HCT116 (cell line): ENCODE data around the gene KCNB1.

ENCODE experiments used
- CEBPB ChIP-seq: IDR thresholded peaks from 2 replicates; pipeline ENCODE4 v1.6.1; 2012; ENCODE audit warnings: low read depth
- CTCF ChIP-seq, 3 experiments: fragments of 200-600 bp in 1 of 3; sonication (generic) in 1 of 3; IDR thresholded peaks in 2 of 3; conservative IDR thresholded peaks in 1 of 3; 2 replicates each; pipeline ENCODE4 v1.5.1; 2012 to 2017; ENCODE audit warnings: low read depth in 2 of 3, low read length in 2 of 3, antibody characterized with exemption in 1 of 3, borderline replicate concordance in 1 of 3, control low read depth in 1 of 3, mild to moderate bottlenecking in 1 of 3, mixed read lengths in 1 of 3, mixed run types in 1 of 3, moderate library complexity in 1 of 3; ENCODE audit not compliant: insufficient read depth in 1 of 3
- EZH2phosphoT487 ChIP-seq: fragments of 200-600 bp; IDR thresholded peaks from 2 replicates; pipeline ENCODE4 v1.6.1; 2018; ENCODE audit warnings: antibody characterized with exemption, borderline replicate concordance
- POLR2A ChIP-seq: IDR thresholded peaks from 2 replicates; pipeline ENCODE4 v1.7.0; 2011; ENCODE audit warnings: borderline replicate concordance; ENCODE audit not compliant: insufficient read depth, insufficient read length; ENCODE audit errors: extremely low read depth
- POLR2AphosphoS5 ChIP-seq: IDR thresholded peaks from 2 replicates; pipeline ENCODE4 v1.6.1; 2011; ENCODE audit warnings: mild to moderate bottlenecking, low read depth, low read length, moderate library complexity
- SIN3A ChIP-seq: IDR thresholded peaks from 2 replicates; pipeline ENCODE4 v1.6.1; 2012; ENCODE audit warnings: low read depth
- SRF ChIP-seq: IDR thresholded peaks from 2 replicates; pipeline ENCODE4 v1.6.1; 2012; ENCODE audit warnings: low read depth
- ZNF274 ChIP-seq: fragments of 200-500 bp; sonication (Bioruptor generic); IDR thresholded peaks from 2 replicates; pipeline ENCODE4 v1.6.1; 2014; ENCODE audit warnings: mild to moderate bottlenecking, low read depth, low read length, inconsistent platforms
- TF ChIP-seq, protein P1 (sequence below): IDR thresholded peaks from 2 replicates; pipeline ENCODE4 v1.6.1; 2012; ENCODE audit warnings: low read depth

- TF ChIP-seq SIN3A, result no peak
- no peak for TF ChIP-seq POLR2A
- TF ChIP-seq POLR2AphosphoS5, result no peak
- no peak for TF ChIP-seq CEBPB
- TF ChIP-seq CTCF (IDR thresholded peaks at IDR 0.05 in 2 of 3, conservative IDR thresholded peaks at IDR 0.05 in 1 of 3; ENCODE audit: borderline replicate concordance in 1 of 3, insufficient read depth in 1 of 3, low read depth in 2 of 3, low read length in 2 of 3), result no peak
- TF ChIP-seq, protein P1, sequence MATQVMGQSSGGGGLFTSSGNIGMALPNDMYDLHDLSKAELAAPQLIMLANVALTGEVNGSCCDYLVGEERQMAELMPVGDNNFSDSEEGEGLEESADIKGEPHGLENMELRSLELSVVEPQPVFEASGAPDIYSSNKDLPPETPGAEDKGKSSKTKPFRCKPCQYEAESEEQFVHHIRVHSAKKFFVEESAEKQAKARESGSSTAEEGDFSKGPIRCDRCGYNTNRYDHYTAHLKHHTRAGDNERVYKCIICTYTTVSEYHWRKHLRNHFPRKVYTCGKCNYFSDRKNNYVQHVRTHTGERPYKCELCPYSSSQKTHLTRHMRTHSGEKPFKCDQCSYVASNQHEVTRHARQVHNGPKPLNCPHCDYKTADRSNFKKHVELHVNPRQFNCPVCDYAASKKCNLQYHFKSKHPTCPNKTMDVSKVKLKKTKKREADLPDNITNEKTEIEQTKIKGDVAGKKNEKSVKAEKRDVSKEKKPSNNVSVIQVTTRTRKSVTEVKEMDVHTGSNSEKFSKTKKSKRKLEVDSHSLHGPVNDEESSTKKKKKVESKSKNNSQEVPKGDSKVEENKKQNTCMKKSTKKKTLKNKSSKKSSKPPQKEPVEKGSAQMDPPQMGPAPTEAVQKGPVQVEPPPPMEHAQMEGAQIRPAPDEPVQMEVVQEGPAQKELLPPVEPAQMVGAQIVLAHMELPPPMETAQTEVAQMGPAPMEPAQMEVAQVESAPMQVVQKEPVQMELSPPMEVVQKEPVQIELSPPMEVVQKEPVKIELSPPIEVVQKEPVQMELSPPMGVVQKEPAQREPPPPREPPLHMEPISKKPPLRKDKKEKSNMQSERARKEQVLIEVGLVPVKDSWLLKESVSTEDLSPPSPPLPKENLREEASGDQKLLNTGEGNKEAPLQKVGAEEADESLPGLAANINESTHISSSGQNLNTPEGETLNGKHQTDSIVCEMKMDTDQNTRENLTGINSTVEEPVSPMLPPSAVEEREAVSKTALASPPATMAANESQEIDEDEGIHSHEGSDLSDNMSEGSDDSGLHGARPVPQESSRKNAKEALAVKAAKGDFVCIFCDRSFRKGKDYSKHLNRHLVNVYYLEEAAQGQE, result no peak
- TF ChIP-seq EZH2phosphoT487, result no peak
- no peak for TF ChIP-seq ZNF274
- no peak for TF ChIP-seq SRF
Measured at GRCh38 chr20:49354673-49355072, 127.8 kb downstream of the KCNB1 start.
